ENCODE results near the gene PIGK. TPM values are rescaled to one million over a fixed set of nuclear protein-coding genes. Genes with fewer than 3 reads are reported as not detected.

The PIGK gene
- total RNA-seq, 1 donor from 2014 or later = 22.1 TPM

DNA sequence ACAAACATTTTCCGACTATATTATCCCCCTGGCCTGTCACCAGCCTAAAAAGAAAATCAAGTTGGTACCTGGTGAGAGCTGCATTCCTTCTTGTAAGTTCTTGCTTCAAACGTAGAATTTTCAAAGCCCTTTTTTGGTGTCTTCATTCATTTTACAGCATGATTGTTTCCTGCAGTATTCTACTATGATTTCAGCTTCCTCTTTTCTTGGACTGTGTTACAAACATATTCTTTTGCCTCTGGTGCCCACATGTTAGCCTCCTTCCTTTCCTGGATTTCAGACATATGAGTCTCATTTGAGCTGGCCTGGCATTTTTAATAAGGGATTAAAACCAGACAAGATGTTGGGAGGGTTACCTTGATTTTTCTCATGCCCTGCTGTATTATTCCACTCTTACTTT lies 142.5 kb downstream of the PIGK start:
- TF ChIP-seq, protein P1, sequence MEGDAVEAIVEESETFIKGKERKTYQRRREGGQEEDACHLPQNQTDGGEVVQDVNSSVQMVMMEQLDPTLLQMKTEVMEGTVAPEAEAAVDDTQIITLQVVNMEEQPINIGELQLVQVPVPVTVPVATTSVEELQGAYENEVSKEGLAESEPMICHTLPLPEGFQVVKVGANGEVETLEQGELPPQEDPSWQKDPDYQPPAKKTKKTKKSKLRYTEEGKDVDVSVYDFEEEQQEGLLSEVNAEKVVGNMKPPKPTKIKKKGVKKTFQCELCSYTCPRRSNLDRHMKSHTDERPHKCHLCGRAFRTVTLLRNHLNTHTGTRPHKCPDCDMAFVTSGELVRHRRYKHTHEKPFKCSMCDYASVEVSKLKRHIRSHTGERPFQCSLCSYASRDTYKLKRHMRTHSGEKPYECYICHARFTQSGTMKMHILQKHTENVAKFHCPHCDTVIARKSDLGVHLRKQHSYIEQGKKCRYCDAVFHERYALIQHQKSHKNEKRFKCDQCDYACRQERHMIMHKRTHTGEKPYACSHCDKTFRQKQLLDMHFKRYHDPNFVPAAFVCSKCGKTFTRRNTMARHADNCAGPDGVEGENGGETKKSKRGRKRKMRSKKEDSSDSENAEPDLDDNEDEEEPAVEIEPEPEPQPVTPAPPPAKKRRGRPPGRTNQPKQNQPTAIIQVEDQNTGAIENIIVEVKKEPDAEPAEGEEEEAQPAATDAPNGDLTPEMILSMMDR (IDR thresholded peaks at IDR 0.05; ENCODE audit: unreplicated experiment) = no peak
- no peaks in the 10 kb centered on the region for H3K4me1 Mint-ChIP-seq (ENCODE audit: low read depth)

DNA sequence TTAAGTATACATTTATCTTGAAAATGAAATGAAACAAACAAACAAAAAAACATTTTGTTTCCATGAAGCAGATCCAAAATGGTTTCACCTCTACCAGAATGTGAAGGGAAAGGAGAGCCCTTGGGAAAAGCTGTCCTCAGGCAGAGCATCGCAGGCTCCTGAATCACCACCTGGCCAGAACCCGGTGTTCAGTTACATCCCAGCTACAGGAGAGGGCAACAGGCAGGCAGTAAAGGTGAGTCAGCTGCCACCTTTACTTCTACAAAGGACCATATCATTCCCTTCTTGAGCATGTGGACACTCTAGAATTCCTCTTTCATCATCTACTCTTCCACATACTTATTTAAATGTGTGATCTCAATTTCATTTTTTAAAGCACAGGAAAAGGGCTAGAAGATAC lies 151.2 kb downstream of the PIGK start:
- no peak for DNase-seq (ENCODE audit: low spot score, unreplicated experiment)
- TF ChIP-seq, protein P1 (IDR thresholded peaks at IDR 0.05; ENCODE audit: unreplicated experiment) = no peak
- Mint-ChIP-seq H3K36me3 (ENCODE audit: insufficient read depth) (no peaks in the 10 kb centered on the region), H3K4me3 (ENCODE audit: low read depth) (no peak overlapping the region), H3K27ac (no peak overlapping the region), H3K4me1 (ENCODE audit: low read depth) (no peaks in the 10 kb centered on the region), H3K27me3 (no peaks in the 10 kb centered on the region), H3K9me3 (ENCODE audit: low read depth) (no peaks in the 10 kb centered on the region)

More for the DNA sequence above, 142.5 kb downstream of the PIGK start:
- Mint-ChIP-seq H3K27me3 (no peaks in the 10 kb centered on the region), H3K36me3 (ENCODE audit: insufficient read depth) (no peaks in the 10 kb centered on the region), H3K27ac (no peak overlapping the region), H3K4me3 (ENCODE audit: low read depth) (no peak overlapping the region), H3K9me3 (ENCODE audit: low read depth) (peaks cover 3% of the 10 kb centered on the region)
- no peak for DNase-seq (ENCODE audit: low spot score, unreplicated experiment)

DNA sequence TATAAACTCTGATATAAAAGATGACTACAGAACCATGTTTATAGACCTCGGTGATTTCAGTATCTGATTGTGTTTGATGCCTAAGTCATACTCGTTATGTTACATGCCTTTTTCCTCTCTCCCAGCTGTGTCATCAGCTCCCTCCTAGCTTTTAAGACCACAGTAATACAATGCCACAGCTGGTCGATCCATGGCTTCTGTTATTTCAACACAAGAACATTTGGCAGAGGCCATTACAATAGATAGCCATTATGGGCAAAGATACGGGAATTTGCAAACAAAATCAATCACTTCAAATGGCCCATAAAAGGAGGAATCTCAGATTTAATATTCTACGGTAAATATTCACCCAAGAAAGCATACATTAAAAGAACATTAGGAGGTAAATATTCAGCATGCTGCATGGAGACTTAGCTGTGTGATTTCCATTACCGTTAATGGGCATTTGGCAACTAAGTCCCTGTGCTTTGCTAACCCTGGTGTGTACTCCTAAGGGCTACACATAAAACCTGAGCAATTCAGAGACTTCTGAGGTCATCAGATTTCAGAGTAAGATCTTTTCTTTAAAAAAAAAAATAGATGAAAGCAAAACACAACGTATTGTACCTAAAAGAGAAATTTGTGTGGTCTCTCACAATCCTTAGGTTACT lies 153.4 kb downstream of the PIGK start:
- Mint-ChIP-seq H3K4me3 (ENCODE audit: low read depth) (no peak overlapping the region), H3K36me3 (ENCODE audit: insufficient read depth) (no peaks in the 10 kb centered on the region), H3K27me3 (no peaks in the 10 kb centered on the region), H3K27ac (no peak overlapping the region), H3K9me3 (ENCODE audit: low read depth) (no peaks in the 10 kb centered on the region), H3K4me1 (ENCODE audit: low read depth) (peaks cover 3% of the 10 kb centered on the region)
- DNase-seq (ENCODE audit: low spot score, unreplicated experiment) = no peak
- TF ChIP-seq, protein P1 (IDR thresholded peaks at IDR 0.05; ENCODE audit: unreplicated experiment) = no peak

DNA sequence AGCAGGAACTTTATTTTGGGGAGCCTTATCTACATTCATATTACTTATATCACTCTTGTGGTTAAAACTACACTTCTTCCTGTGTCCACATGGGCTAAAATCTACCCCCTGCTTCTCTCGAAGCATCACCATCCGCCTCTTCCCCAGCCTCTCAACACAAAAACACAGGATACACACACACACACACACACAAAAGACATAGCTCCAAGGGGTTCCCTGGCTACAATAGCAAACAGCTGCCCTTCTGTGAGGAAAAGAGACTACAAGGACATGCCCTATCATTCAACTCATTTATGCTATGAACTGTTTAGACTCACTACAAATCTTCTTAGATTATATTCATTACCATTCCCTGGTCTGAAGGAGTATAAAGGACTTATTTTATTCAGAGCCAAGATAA lies 155.0 kb downstream of the PIGK start:
- Mint-ChIP-seq H3K4me1 (ENCODE audit: low read depth) (peaks cover 6% of the 10 kb centered on the region), H3K9me3 (ENCODE audit: low read depth) (no peaks in the 10 kb centered on the region), H3K4me3 (ENCODE audit: low read depth) (no peak overlapping the region), H3K36me3 (ENCODE audit: insufficient read depth) (no peaks in the 10 kb centered on the region), H3K27ac (no peak overlapping the region), H3K27me3 (no peaks in the 10 kb centered on the region)
- DNase-seq (ENCODE audit: low spot score, unreplicated experiment) = no peak
- TF ChIP-seq, protein P1 (IDR thresholded peaks at IDR 0.05; ENCODE audit: unreplicated experiment) = no peak

DNA sequence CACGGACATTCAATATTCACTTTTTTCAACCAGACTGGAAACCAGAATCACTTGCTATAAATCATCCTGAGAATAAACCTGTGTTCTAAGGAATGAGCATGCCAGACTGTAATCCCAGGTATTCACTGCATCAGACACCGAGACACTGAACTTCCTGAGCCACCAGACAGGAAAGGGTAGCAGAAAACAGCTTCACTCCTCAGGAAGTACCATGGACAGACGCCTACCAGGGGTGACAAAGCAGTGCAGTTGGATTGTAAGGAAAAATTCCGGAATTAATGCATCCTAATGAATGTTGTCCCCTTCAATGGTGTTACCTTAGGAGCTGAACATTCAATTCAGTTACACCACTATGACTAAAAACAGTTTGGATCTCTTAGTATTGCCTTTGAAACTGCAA lies 156.1 kb downstream of the PIGK start:
- Mint-ChIP-seq H3K9me3 (ENCODE audit: low read depth) (no peaks in the 10 kb centered on the region), H3K4me1 (ENCODE audit: low read depth) (peaks cover 6% of the 10 kb centered on the region)
- no peak for DNase-seq (ENCODE audit: low spot score, unreplicated experiment)

More for the DNA sequence above, 156.1 kb downstream of the PIGK start:
- TF ChIP-seq, protein P1 (IDR thresholded peaks at IDR 0.05; ENCODE audit: unreplicated experiment) = no peak
- Mint-ChIP-seq H3K36me3 (ENCODE audit: insufficient read depth) (no peaks in the 10 kb centered on the region), H3K27ac (no peak overlapping the region), H3K4me3 (ENCODE audit: low read depth) (no peak overlapping the region), H3K27me3 (no peaks in the 10 kb centered on the region)

Measured in progenitor cell of endocrine pancreas (in vitro differentiated cells).